PC-9 (cell line): ENCODE data around the gene FIG4. TPM values are rescaled to one million over a fixed set of nuclear protein-coding genes. Genes with fewer than 3 reads are reported as not detected.

ENCODE experiments used
- BruUV-seq: library from RNA; stranded (reverse); fragments of 400-500 nt; replicated peaks from 2 replicates; lab custom pipeline; 2021; lab: Mats Ljungman, UMichigan
- CTCF ChIA-PET: fragments of 300-600 bp; sonication (Branson Sonifier 250); formaldehyde crosslinking; loops from one replicate; lab custom pipeline; 2022; ENCODE audit warnings: antibody characterized with exemption; lab: Charles Lee
- POLR2A ChIA-PET: fragments of 300-600 bp; sonication (Branson Sonifier 250); formaldehyde crosslinking; loops from one replicate; lab custom pipeline; 2022; ENCODE audit warnings: antibody characterized with exemption; ENCODE audit not compliant: unreplicated experiment; lab: Charles Lee
- DNase-seq, 2 experiments: peaks; one replicate each; pipeline versions ENCODE4 v3.0.0 to v3.0.0-alpha.2; 2015 to 2022; ENCODE audit warnings: mixed read lengths in 1 of 2
- H2AFZ ChIP-seq: fragments of 200-600 bp; sonication (generic); 2 replicates; pipeline ENCODE4 v1.8.1; 2017; ENCODE audit warnings: antibody characterized with exemption
- H3F3A ChIP-seq: fragments of 200-600 bp; sonication (generic); 2 replicates; pipeline ENCODE4 v1.8.1; 2017; ENCODE audit warnings: antibody characterized with exemption, mild to moderate bottlenecking, low read depth; ENCODE audit not compliant: insufficient read depth
- H3K27ac ChIP-seq: fragments of 200-600 bp; sonication (generic); 2 replicates; pipeline ENCODE4 v1.6.1; 2016; ENCODE audit warnings: mixed run types
- H3K27me3 ChIP-seq: fragments of 200-600 bp; sonication (generic); 2 replicates; pipeline ENCODE4 v1.6.1; 2016; ENCODE audit warnings: low read depth, mixed run types; ENCODE audit not compliant: insufficient read depth
- H3K36me3 ChIP-seq: fragments of 200-600 bp; sonication (generic); 2 replicates; pipeline ENCODE4 v1.6.1; 2016; ENCODE audit warnings: low read depth, mixed run types
- H3K4me1 ChIP-seq: fragments of 200-600 bp; sonication (generic); replicated peaks from 2 replicates; pipeline ENCODE4 v1.6.1; 2016; ENCODE audit warnings: mixed run types; ENCODE audit not compliant: insufficient read depth
- H3K4me2 ChIP-seq: fragments of 200-600 bp; sonication (generic); 2 replicates; pipeline ENCODE4 v1.6.1; 2017; ENCODE audit warnings: mixed run types
- H3K4me3 ChIP-seq: fragments of 200-600 bp; sonication (generic); 2 replicates; pipeline ENCODE4 v1.6.1; 2016; ENCODE audit warnings: mixed run types
- H3K79me2 ChIP-seq: fragments of 200-600 bp; sonication (generic); 2 replicates; pipeline ENCODE4 v1.6.1; 2017; ENCODE audit warnings: low read depth, mixed run types
- H3K9me2 ChIP-seq: fragments of 200-600 bp; sonication (generic); 2 replicates; pipeline ENCODE4 v1.8.1; 2017; ENCODE audit warnings: mild to moderate bottlenecking; ENCODE audit not compliant: insufficient read depth
- H3K9me3 ChIP-seq: fragments of 200-600 bp; sonication (generic); 2 replicates; pipeline ENCODE4 v1.8.1; 2016; ENCODE audit warnings: low read depth; ENCODE audit not compliant: insufficient read depth
- H4K20me1 ChIP-seq: fragments of 200-600 bp; sonication (generic); 2 replicates; pipeline ENCODE4 v1.8.1; 2017; ENCODE audit not compliant: insufficient read depth
- EZH2 ChIP-seq: fragments of 200-600 bp; sonication (generic); IDR thresholded peaks from 2 replicates; pipeline ENCODE4 v1.8.0; 2017; ENCODE audit warnings: antibody characterized with exemption, low read depth
- intact Hi-C: fragments of 100-400 bp; cut with micrococcal nuclease; formaldehyde crosslinking; loops from one replicate; pipeline ENCODE4 v1.10.0; 2022; ENCODE audit not compliant: unreplicated experiment
- total RNA-seq: library from RNA; stranded (reverse); gene quantifications from 2 replicates; pipeline ENCODE4 v1.2.3, GENCODE V29; 2021
- TF ChIP-seq, protein P1 (sequence below): fragments of 200-600 bp; sonication (generic); conservative IDR thresholded peaks from 2 replicates; pipeline ENCODE4 v1.6.1; 2017; ENCODE audit warnings: mixed run types, antibody characterized with exemption, mild to moderate bottlenecking, moderate library complexity

Gene FIG4
- total RNA-seq, 1 experiment from 2014 or later: 16.5 TPM

DNA sequence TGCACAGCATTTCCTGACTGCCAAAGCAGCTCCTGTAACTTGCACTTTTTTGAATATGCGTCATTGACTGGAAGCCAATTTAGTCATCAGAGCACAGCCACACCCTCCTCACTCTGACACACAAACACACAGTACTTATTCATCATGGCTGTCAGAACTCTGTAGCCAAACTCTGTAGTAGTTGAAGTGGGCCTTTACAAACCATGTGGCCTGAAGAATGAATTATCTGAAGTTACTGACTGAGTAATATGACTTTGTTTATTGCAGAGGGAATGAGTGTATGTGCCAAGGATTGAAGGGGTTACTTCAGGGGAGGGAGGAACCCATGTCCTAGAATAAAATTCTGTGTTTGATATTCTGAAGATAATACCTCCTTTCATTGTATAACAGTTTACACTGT, 102.7 kb downstream of the FIG4 start:
- H3K4me1 ChIP-seq: peaks cover 50% of the 10 kb centered on the region
- peak; percentile 31 to 90 for DNase-seq
- no peaks in the 10 kb centered on the region for H3K9me3 ChIP-seq
- no peak overlapping the region for H3K4me3 ChIP-seq
- no peaks in the 10 kb centered on the region for H4K20me1 ChIP-seq
- TF ChIP-seq, protein P1, sequence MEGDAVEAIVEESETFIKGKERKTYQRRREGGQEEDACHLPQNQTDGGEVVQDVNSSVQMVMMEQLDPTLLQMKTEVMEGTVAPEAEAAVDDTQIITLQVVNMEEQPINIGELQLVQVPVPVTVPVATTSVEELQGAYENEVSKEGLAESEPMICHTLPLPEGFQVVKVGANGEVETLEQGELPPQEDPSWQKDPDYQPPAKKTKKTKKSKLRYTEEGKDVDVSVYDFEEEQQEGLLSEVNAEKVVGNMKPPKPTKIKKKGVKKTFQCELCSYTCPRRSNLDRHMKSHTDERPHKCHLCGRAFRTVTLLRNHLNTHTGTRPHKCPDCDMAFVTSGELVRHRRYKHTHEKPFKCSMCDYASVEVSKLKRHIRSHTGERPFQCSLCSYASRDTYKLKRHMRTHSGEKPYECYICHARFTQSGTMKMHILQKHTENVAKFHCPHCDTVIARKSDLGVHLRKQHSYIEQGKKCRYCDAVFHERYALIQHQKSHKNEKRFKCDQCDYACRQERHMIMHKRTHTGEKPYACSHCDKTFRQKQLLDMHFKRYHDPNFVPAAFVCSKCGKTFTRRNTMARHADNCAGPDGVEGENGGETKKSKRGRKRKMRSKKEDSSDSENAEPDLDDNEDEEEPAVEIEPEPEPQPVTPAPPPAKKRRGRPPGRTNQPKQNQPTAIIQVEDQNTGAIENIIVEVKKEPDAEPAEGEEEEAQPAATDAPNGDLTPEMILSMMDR: no peak
- no peak for TF ChIP-seq EZH2
- H3K79me2 ChIP-seq: no peaks in the 10 kb centered on the region
- no peaks in the 10 kb centered on the region for H3K36me3 ChIP-seq
- peak overlapping the region; percentile 84 for H3K27ac ChIP-seq
- peaks cover 20% of the 10 kb centered on the region for H3F3A ChIP-seq
- ChIA-PET CTCF (interaction anchor here (0.5 to 0.6 kb wide), 2 partner anchors 13 to 246 kb away, joined by 3 to 5 read pairs; no protein-coding TSS in a partner anchor), POLR2A (interaction anchor here (0.5 kb wide), 2 partner anchors 372 to 1303 kb away, joined by 4 to 5 read pairs; no protein-coding TSS in a partner anchor)
- H3K27me3 ChIP-seq: no peaks in the 10 kb centered on the region
- no peaks in the 10 kb centered on the region for H3K9me2 ChIP-seq
- BruUV-seq: no TSS peak
- peak overlapping the region; percentile 63 for H3K4me2 ChIP-seq
- H2AFZ ChIP-seq: no peak overlapping the region
- intact Hi-C loops: loop anchor here (1.0 kb wide), 1 partner anchor 100 kb away; no protein-coding TSS in a partner anchor

DNA sequence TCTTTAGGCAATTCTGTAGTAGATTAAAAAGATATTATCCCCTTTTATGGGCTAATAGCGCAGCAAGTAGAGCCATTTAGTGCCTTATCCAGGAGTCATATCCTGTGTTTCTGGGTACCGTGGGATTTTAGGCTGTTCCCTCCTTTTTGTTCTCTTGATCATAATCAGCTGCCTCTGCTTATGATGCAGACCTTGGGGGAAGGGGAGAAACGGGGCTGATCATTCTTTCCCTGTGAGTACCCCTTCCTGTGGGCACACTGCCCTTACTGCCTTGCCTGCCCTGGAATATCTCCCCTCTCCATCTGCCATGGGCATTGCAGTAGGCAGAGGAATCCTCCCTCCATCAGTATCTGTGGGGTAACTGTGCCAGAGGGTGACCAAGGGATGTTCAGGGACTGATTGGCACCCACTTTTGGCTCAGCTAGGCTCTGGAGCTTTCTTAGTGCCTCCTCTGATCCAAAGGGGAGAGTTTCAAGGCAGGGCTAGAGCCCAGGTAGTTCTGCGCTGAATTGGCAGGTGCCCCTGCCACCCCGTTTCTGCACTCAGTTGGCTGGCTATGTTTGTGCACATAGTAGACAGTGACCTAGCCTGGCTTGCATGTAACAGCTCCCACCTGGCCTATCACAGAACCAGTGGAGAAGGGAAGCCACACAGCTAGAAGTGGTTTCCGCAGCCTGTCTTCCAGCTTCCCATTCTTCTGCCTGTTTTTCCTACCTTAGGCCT, 103.3 kb downstream of the FIG4 start:
- Histone ChIP-seq H4K20me1 (no peaks in the 10 kb centered on the region), H3K27me3 (no peaks in the 10 kb centered on the region), H3K36me3 (no peaks in the 10 kb centered on the region), H3K79me2 (no peaks in the 10 kb centered on the region), H3K4me3 (no peak overlapping the region), H3K4me2 (peak overlapping the region; percentile 63), H3F3A (peaks cover 20% of the 10 kb centered on the region), H3K9me3 (no peaks in the 10 kb centered on the region), H2AFZ (no peak overlapping the region), H3K27ac (peak overlapping the region; percentile 84), H3K4me1 (peaks cover 56% of the 10 kb centered on the region), H3K9me2 (no peaks in the 10 kb centered on the region)
- DNase-seq: peak in 1 of 2 experiments; percentile 46
- intact Hi-C loops: no loop called here
- TF ChIP-seq, protein P1: no peak
- no peak for TF ChIP-seq EZH2
- BruUV-seq: no TSS peak
- CTCF ChIA-PET: interaction anchor here (0.5 kb wide), 1 partner anchor 13 kb away, joined by 3 read pairs; no protein-coding TSS in a partner anchor
- POLR2A ChIA-PET: interaction anchor here (0.5 kb wide), 2 partner anchors 373 to 1302 kb away, joined by 4 to 5 read pairs; no protein-coding TSS in a partner anchor

DNA sequence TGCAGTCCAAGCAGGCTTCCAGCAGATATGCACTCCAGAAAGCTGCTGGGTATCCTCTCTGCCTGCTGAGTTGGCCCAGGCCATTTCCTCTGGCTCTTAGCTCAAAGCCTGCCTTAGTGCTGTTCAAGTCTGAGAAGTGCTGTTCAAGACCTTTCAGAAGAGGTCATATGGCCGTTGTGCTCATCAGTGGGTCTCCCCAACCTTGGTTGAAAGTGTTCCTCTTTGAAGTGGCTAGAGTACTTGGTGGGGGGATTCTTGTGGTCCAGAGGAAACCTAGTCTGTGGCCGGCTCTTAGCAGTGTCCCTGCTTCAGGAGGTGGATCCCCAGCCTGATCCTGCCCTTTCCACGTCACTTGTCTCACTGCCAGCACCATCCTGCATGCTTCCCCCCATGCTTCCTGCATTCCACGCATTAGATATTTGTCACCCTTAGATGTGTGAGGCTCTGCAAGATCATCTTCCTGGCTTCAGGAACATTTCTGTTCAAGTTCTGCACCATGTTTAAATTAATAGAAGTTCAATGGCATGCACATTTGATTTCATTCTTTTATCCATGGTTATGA, 105.0 kb downstream of the FIG4 start:
- Histone ChIP-seq H3K9me2 (no peaks in the 10 kb centered on the region), H3K4me3 (no peak overlapping the region), H3K9me3 (no peaks in the 10 kb centered on the region), H2AFZ (no peak overlapping the region), H4K20me1 (no peaks in the 10 kb centered on the region), H3K27me3 (no peaks in the 10 kb centered on the region), H3K4me1 (peaks cover 65% of the 10 kb centered on the region), H3K79me2 (no peaks in the 10 kb centered on the region), H3K27ac (no peak overlapping the region), H3K36me3 (no peaks in the 10 kb centered on the region), H3K4me2 (no peak overlapping the region), H3F3A (peaks cover 20% of the 10 kb centered on the region)
- BruUV-seq: no TSS peak
- intact Hi-C loops: no loop called here
- TF ChIP-seq, protein P1: no peak
- TF ChIP-seq EZH2: no peak
- ChIA-PET CTCF (no interaction called here), POLR2A (no interaction called here)
- DNase-seq: no peak
